Neural cell (in vitro differentiated cells): ENCODE measurements around the gene HEPACAM. TPM values are rescaled to one million over a fixed set of nuclear protein-coding genes. Genes with fewer than 3 reads are reported as not detected.

Experiments used
- H2AFZ ChIP-seq: fragments of 200-600, 300-800 bp; sonication (generic), shearing (Covaris generic); 2 replicates; pipeline ENCODE4 v1.6.0; 2014; ENCODE audit warnings: low read depth, mild to moderate bottlenecking, antibody characterized with exemption, low read length, moderate library complexity
- H3F3A ChIP-seq: fragments of 200-600 bp; shearing (Covaris generic); 2 replicates; pipeline ENCODE4 v1.6.1; 2016; ENCODE audit warnings: mild to moderate bottlenecking, moderate library complexity, mixed read lengths, antibody characterized with exemption, low read length; ENCODE audit not compliant: insufficient read depth, poor library complexity, severe bottlenecking
- H3K27ac ChIP-seq: fragments of 200-600, 300-800 bp; sonication (generic), shearing (Covaris generic); 2 replicates; pipeline ENCODE4 v1.5.1; 2014; ENCODE audit warnings: mild to moderate bottlenecking, low read length, moderate library complexity
- H3K27me3 ChIP-seq: fragments of 300-800, 200-600 bp; sonication (generic), shearing (Covaris generic); 2 replicates; pipeline ENCODE4 v1.6.0; 2014; ENCODE audit warnings: mild to moderate bottlenecking, low read depth, low read length, moderate library complexity; ENCODE audit not compliant: insufficient read depth
- H3K36me3 ChIP-seq: fragments of 300-800, 200-600 bp; sonication (generic), shearing (Covaris generic); 2 replicates; pipeline ENCODE4 v1.5.1; 2014; ENCODE audit warnings: mild to moderate bottlenecking, antibody characterized with exemption, low read length, moderate library complexity; ENCODE audit not compliant: insufficient read depth
- H3K4me2 ChIP-seq: fragments of 300-800, 200-600 bp; sonication (generic), shearing (Covaris generic); 2 replicates; pipeline ENCODE4 v1.6.0; 2014; ENCODE audit warnings: mild to moderate bottlenecking, low read length
- H3K4me3 ChIP-seq: fragments of 300-800, 200-600 bp; sonication (generic), shearing (Covaris generic); 2 replicates; pipeline ENCODE4 v1.5.1; 2014; ENCODE audit warnings: mild to moderate bottlenecking, low read length, moderate library complexity
- H3K79me2 ChIP-seq: fragments of 200-600 bp; shearing (Covaris generic); replicated peaks from 2 replicates; pipeline ENCODE4 v1.6.0; 2014; ENCODE audit warnings: mild to moderate bottlenecking, low read length, moderate library complexity; ENCODE audit not compliant: insufficient read depth
- H3K9ac ChIP-seq: fragments of 300-800, 200-600 bp; sonication (generic), shearing (Covaris generic); 2 replicates; pipeline ENCODE4 v1.6.1; 2016; ENCODE audit warnings: mild to moderate bottlenecking, low read length, mixed read lengths
- H3K9me2 ChIP-seq: fragments of 200-600 bp; shearing (Covaris generic); 2 replicates; pipeline ENCODE4 v1.6.1; 2016; ENCODE audit warnings: mild to moderate bottlenecking, low read length, mixed read lengths; ENCODE audit not compliant: insufficient read depth
- H3K9me3 ChIP-seq: fragments of 200-600, 300-800 bp; sonication (generic), shearing (Covaris generic); 2 replicates; pipeline ENCODE4 v1.6.1; 2016; ENCODE audit warnings: mild to moderate bottlenecking, mixed run types, low read length, moderate library complexity, mixed read lengths
- H4K20me1 ChIP-seq: fragments of 200-600 bp; shearing (Covaris generic); 2 replicates; pipeline ENCODE4 v1.6.1; 2016; ENCODE audit warnings: mild to moderate bottlenecking, mixed run types; ENCODE audit not compliant: insufficient read depth
- EP300 ChIP-seq: fragments of 450-650 bp; conservative IDR thresholded peaks from 2 replicates; pipeline ENCODE4 v1.6.1; 2014; ENCODE audit warnings: antibody characterized with exemption, mild to moderate bottlenecking, moderate library complexity; ENCODE audit not compliant: poor library complexity, severe bottlenecking
- EZH2 ChIP-seq: fragments of 200-600, 300-800 bp; shearing (Covaris generic), sonication (generic); IDR thresholded peaks from 2 replicates; pipeline ENCODE4 v1.6.1; 2014; ENCODE audit warnings: antibody characterized with exemption, low read length, borderline replicate concordance, mild to moderate bottlenecking; ENCODE audit not compliant: insufficient read depth, poor library complexity, severe bottlenecking
- MXI1 ChIP-seq: fragments of 450-650 bp; conservative IDR thresholded peaks from 2 replicates; pipeline ENCODE4 v1.6.1; 2014; ENCODE audit warnings: antibody characterized with exemption, mild to moderate bottlenecking; ENCODE audit not compliant: poor library complexity, severe bottlenecking
- POLR2AphosphoS5 ChIP-seq: IDR thresholded peaks from 2 replicates; pipeline ENCODE4 v1.6.1; 2012
- RAD21 ChIP-seq: fragments of 450-650 bp; conservative IDR thresholded peaks from 2 replicates; pipeline ENCODE4 v1.6.1; 2014; ENCODE audit warnings: antibody characterized with exemption, mild to moderate bottlenecking, moderate library complexity
- SMC3 ChIP-seq: fragments of 450-650 bp; conservative IDR thresholded peaks from 2 replicates; pipeline ENCODE4 v1.6.1; 2014; ENCODE audit warnings: antibody characterized with exemption, mild to moderate bottlenecking, moderate library complexity; ENCODE audit not compliant: poor library complexity
- TAF1 ChIP-seq: IDR thresholded peaks from 2 replicates; pipeline ENCODE4 v1.6.1; 2012; ENCODE audit warnings: low read depth
- polyA plus RNA-seq: library from polyadenylated mRNA; depleted of rRNA; stranded (reverse); fragments of >200 nt; gene quantifications from 2 replicates; pipeline ENCODE4 v1.2.3, GENCODE V29; 2014
- TF ChIP-seq, protein P1 (sequence below): IDR thresholded peaks from 2 replicates; pipeline ENCODE4 v1.6.1; 2012; ENCODE audit warnings: borderline replicate concordance
- TF ChIP-seq, protein P2 (sequence below): fragments of 450-650 bp; IDR thresholded peaks from 2 replicates; pipeline ENCODE4 v1.5.1; 2014; ENCODE audit warnings: antibody characterized with exemption, mild to moderate bottlenecking, moderate library complexity; ENCODE audit not compliant: poor library complexity, severe bottlenecking

HEPACAM gene
- polyA plus RNA-seq, 1 donor from 2014 or later: not detected

DNA sequence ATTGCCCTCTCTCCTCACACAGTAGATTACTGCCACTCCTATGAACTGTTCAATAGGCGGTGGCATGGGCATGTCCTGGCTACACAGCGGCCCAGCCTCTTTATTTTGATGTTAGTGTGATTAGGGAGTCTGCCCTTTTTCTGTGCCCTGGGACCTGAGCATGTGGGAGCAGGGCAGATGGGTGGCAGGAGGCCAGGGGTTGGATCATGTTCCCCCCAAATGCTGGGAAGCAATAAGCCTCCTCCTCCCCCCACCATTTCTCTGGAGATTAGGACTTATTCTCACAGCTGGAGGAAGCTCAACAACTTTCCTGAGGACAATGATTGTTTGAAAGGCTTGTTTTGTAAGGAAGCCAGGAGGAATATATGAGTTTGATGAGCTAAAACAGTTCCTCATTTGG lies 15.9 kb downstream of the HEPACAM start:
- peaks cover 18% of the 10 kb centered on the region for H3K27me3 ChIP-seq
- H3K27ac ChIP-seq: no peak overlapping the region

DNA sequence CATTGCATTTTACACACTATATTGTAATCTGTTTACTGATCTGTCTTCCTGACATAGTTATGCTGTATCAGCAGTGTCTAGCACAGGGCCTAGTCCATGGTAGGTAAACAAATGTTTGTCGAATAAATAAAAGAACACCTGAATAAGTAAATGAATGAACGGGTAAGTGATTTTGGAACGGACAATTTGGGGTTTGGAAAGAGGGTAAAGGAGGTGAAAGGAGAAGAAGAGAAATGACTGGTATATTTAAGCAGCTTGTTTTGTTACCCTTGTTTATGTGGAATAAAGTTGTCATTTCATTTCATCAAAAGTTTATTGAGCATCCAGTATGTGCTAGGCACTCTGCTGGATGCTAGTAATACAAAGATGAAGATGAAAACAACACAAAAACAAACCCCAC lies 16.9 kb downstream of the HEPACAM start, which contains the start of gene HEPN1:
TSS of gene HEPN1 (plus strand) at position 301 of the 400 bp plus-strand sequence.
- H3K27me3 ChIP-seq: peaks cover 18% of the 10 kb centered on the region
- H3K9ac ChIP-seq: no peak within 1 kb of the TSS
- H3K4me3 ChIP-seq: no peak within 1 kb of the TSS
- TF ChIP-seq POLR2AphosphoS5: no peak
- no peak for TF ChIP-seq RAD21
- no peak for TF ChIP-seq TAF1
- TF ChIP-seq, protein P1, sequence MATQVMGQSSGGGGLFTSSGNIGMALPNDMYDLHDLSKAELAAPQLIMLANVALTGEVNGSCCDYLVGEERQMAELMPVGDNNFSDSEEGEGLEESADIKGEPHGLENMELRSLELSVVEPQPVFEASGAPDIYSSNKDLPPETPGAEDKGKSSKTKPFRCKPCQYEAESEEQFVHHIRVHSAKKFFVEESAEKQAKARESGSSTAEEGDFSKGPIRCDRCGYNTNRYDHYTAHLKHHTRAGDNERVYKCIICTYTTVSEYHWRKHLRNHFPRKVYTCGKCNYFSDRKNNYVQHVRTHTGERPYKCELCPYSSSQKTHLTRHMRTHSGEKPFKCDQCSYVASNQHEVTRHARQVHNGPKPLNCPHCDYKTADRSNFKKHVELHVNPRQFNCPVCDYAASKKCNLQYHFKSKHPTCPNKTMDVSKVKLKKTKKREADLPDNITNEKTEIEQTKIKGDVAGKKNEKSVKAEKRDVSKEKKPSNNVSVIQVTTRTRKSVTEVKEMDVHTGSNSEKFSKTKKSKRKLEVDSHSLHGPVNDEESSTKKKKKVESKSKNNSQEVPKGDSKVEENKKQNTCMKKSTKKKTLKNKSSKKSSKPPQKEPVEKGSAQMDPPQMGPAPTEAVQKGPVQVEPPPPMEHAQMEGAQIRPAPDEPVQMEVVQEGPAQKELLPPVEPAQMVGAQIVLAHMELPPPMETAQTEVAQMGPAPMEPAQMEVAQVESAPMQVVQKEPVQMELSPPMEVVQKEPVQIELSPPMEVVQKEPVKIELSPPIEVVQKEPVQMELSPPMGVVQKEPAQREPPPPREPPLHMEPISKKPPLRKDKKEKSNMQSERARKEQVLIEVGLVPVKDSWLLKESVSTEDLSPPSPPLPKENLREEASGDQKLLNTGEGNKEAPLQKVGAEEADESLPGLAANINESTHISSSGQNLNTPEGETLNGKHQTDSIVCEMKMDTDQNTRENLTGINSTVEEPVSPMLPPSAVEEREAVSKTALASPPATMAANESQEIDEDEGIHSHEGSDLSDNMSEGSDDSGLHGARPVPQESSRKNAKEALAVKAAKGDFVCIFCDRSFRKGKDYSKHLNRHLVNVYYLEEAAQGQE: no peak
- TF ChIP-seq, protein P2, sequence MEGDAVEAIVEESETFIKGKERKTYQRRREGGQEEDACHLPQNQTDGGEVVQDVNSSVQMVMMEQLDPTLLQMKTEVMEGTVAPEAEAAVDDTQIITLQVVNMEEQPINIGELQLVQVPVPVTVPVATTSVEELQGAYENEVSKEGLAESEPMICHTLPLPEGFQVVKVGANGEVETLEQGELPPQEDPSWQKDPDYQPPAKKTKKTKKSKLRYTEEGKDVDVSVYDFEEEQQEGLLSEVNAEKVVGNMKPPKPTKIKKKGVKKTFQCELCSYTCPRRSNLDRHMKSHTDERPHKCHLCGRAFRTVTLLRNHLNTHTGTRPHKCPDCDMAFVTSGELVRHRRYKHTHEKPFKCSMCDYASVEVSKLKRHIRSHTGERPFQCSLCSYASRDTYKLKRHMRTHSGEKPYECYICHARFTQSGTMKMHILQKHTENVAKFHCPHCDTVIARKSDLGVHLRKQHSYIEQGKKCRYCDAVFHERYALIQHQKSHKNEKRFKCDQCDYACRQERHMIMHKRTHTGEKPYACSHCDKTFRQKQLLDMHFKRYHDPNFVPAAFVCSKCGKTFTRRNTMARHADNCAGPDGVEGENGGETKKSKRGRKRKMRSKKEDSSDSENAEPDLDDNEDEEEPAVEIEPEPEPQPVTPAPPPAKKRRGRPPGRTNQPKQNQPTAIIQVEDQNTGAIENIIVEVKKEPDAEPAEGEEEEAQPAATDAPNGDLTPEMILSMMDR: no peak
- TF ChIP-seq EZH2: no peak
- no peak for TF ChIP-seq SMC3
- TF ChIP-seq MXI1: no peak
- TF ChIP-seq EP300: no peak
- H4K20me1 ChIP-seq: no peaks in the 10 kb centered on the region
- H3K79me2 ChIP-seq: no peaks in the 10 kb centered on the region
- no peaks in the 10 kb centered on the region for H3K9me2 ChIP-seq
- H3K36me3 ChIP-seq: no peaks in the 10 kb centered on the region
- H2AFZ ChIP-seq: no peak within 1 kb of the TSS
- H3F3A ChIP-seq: no peaks in the 10 kb centered on the region
- no peak within 1 kb of the TSS for H3K27ac ChIP-seq
- H3K4me2 ChIP-seq: no peak within 1 kb of the TSS
- H3K9me3 ChIP-seq: no peaks in the 10 kb centered on the region

More for the DNA sequence above, 15.9 kb downstream of the HEPACAM start:
- Histone ChIP-seq H2AFZ (no peak overlapping the region), H3K9me2 (no peaks in the 10 kb centered on the region), H3K9me3 (no peaks in the 10 kb centered on the region), H3K79me2 (no peaks in the 10 kb centered on the region), H3K36me3 (no peaks in the 10 kb centered on the region), H4K20me1 (no peaks in the 10 kb centered on the region), H3F3A (no peaks in the 10 kb centered on the region), H3K4me3 (no peak overlapping the region), H3K4me2 (no peak overlapping the region), H3K9ac (no peak overlapping the region)
- TF ChIP-seq MXI1: no peak
- TF ChIP-seq EZH2: no peak
- TF ChIP-seq, protein P2: no peak
- TF ChIP-seq, protein P1: no peak
- TF ChIP-seq RAD21: no peak
- no peak for TF ChIP-seq EP300
